K562 (cell line): ENCODE measurements around the gene ABCA7. TPM values are rescaled to one million over a fixed set of nuclear protein-coding genes. Genes with fewer than 3 reads are reported as not detected.

Source experiments
- BMI1 ChIP-seq: fragments of 150-350 bp; IDR thresholded peaks from 2 replicates; pipeline ENCODE4 v1.6.1; 2014; ENCODE audit warnings: low read length
- CHD2 ChIP-seq: IDR thresholded peaks from 2 replicates; pipeline ENCODE4 v1.6.1; 2011; ENCODE audit warnings: low read depth, low read length
- E2F6 ChIP-seq, 2 experiments: IDR thresholded peaks; 2 replicates each; pipeline ENCODE4 v1.6.1; 2011; ENCODE audit warnings: borderline replicate concordance in 1 of 2, control low read depth in 1 of 2, low read depth in 1 of 2, low read length in 1 of 2, mild to moderate bottlenecking in 1 of 2, mixed read lengths in 1 of 2, moderate library complexity in 1 of 2; ENCODE audit not compliant: insufficient read depth in 1 of 2, insufficient read length in 1 of 2, poor library complexity in 1 of 2, severe bottlenecking in 1 of 2; ENCODE audit errors: extremely low read depth in 1 of 2
- KDM4B ChIP-seq, 2 experiments: fragments of 450-650 bp in 1 of 2; sonication (generic) in 1 of 2; IDR thresholded peaks; 2 replicates each; pipeline ENCODE4 v1.6.1; 2016 to 2017; ENCODE audit warnings: borderline replicate concordance in 2 of 2, antibody characterized with exemption in 1 of 2, low read depth in 1 of 2, mild to moderate bottlenecking in 1 of 2
- LARP7 ChIP-seq: fragments of 450-650 bp; IDR thresholded peaks from 2 replicates; pipeline ENCODE4 v1.6.1; 2016
- MAX ChIP-seq: sonication (generic); formaldehyde crosslinking; IDR thresholded peaks from 2 replicates; pipeline ENCODE4 v1.9.0; 2022; ENCODE audit warnings: mild to moderate bottlenecking, missing genetic modification reagents
- MAZ ChIP-seq, 2 experiments: fragments of 450-650 bp in 1 of 2; sonication (generic) in 1 of 2; formaldehyde crosslinking; IDR thresholded peaks in 1 of 2; conservative IDR thresholded peaks in 1 of 2; 2 replicates each; pipeline versions ENCODE4 v1.4.0 to v1.5.0; 2020; ENCODE audit warnings: mild to moderate bottlenecking in 1 of 2, missing genetic modification reagents in 1 of 2
- MEIS2 ChIP-seq: fragments of 450-650 bp; IDR thresholded peaks from 2 replicates; pipeline ENCODE4 v1.6.1; 2014; ENCODE audit warnings: mild to moderate bottlenecking; ENCODE audit not compliant: partially characterized antibody
- PHF8 ChIP-seq: fragments of 200-600 bp; sonication (generic); IDR thresholded peaks from 2 replicates; pipeline ENCODE4 v1.6.1; 2012; ENCODE audit warnings: mixed run types, mild to moderate bottlenecking, inconsistent platforms, low read length, moderate library complexity, borderline replicate concordance
- TFAP4 ChIP-seq: sonication (generic); formaldehyde crosslinking; IDR thresholded peaks from 2 replicates; pipeline ENCODE4 v1.8.0; 2022; ENCODE audit warnings: missing genetic modification reagents, mild to moderate bottlenecking, moderate library complexity, borderline replicate concordance
- ZNF23 ChIP-seq: fragments of 250-450 bp; sonication (Bioruptor Pico); IDR thresholded peaks from 2 replicates; pipeline ENCODE4 v1.4.0; 2020; ENCODE audit warnings: mild to moderate bottlenecking
- polyA plus RNA-seq, 8 experiments: library from polyadenylated mRNA; depleted of rRNA in 4 of 8; stranded (reverse) in 5 of 8; unstranded in 3 of 8; fragments of >200 nt; fragmentation: Nextera tagmentation in 2 of 8; fragmentation: Illumina TruSeq in 1 of 8; extraction: Ambion mirVana in 2 of 8; extraction: Trizol in 1 of 8; gene quantifications; 2 replicates each; pipeline versions ENCODE4 v1.2.1 to v1.2.3, GENCODE V29; 2011 to 2014; ENCODE audit warnings: inconsistent platforms in 1 of 8, missing spikeins in 1 of 8
- total RNA-seq, 7 experiments: library from RNA; depleted of rRNA in 6 of 7; stranded (reverse); fragments of >200 nt in 6 of 7; fragmentation: Illumina TruSeq in 2 of 7; extraction: Trizol in 2 of 7; gene quantifications; 2 replicates each; pipeline versions ENCODE4 v1.2.1 to v1.2.3, GENCODE V29; 2011 to 2021; ENCODE audit warnings: low replicate concordance in 1 of 7
- TF ChIP-seq, protein P1 (sequence below): fragments of 450-650 bp; IDR thresholded peaks from 2 replicates; pipeline ENCODE4 v1.6.1; 2016; ENCODE audit warnings: antibody characterized with exemption

The ABCA7 gene
- total and polyA plus RNA-seq, 9 of the 15 experiments (the other 6 are each of a cell fraction or from before 2014, with no cell fraction given): 2.3 to 96.1 (median 31.2) TPM

DNA sequence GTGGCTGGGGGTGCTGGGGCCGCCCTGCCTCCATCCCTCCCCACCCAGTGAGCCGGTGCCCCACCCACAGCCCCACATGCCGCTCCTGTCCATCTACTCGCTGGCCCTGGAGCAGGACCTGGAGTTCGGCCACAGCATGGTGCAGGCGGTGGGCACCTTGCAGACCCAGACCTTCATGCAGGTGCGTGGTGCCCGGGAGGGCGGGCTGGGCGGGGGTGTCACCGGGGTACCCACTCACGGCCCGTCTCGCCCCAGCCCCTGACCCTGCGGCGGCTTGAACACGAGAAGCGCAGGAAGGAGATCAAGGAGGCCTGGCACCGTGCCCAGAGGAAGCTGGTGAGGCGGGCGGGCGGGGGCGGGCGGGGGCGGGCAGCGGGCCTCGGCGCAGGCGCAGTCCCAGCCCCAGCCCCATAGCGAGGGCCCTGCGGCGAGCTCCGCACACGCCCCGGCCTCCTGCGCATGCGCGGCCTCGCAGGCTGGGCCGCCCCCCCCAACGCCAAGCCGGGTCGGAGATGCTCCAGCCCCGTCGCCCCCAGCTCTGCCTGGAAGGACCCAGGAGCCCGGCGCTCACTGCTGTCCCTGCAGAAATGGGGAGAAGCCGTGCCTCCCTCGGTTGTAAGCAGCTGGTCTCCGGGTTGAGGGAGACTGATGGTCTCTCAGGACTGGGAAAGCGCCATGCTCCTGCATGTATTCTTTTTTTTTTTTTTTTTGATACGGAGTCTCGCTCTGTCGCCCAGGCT, 34.8 kb downstream of the ABCA7 start (continued):
- TF ChIP-seq TFAP4 (CRISPR knock-in tag) (peak; percentile 46; the same call in 1 of the 2 replicates), KDM4B (IDR thresholded peaks at IDR 0.05; ENCODE audit: borderline replicate concordance in 2 of 2, low read depth in 1 of 2) (0 out of 4 replicates have a peak, but pooled peaks of 1 of the 2 experiments have one; percentile 53), ZNF23 (CRISPR knock-in tag) (no peak), BMI1 (no peak), LARP7 (0 out of 2 replicates have a peak, but pooled peaks have one; percentile 50), MAZ (CRISPR knock-in tag; conservative IDR thresholded peaks at IDR 0.05 in 1 of 2, IDR thresholded peaks at IDR 0.05 in 1 of 2) (peak; percentile 26 to 53; a peak in 3 of 4 replicates), PHF8 (peak; percentile 33; the same call in 1 of the 2 replicates), MEIS2 (peak; percentile 77), MAX (no peak), CHD2 (0 out of 2 replicates have a peak, but pooled peaks have one; percentile 13), E2F6 (IDR thresholded peaks at IDR 0.05; ENCODE audit: borderline replicate concordance in 1 of 2, extremely low read depth in 1 of 2, insufficient read depth in 1 of 2, insufficient read length in 1 of 2, low read depth in 1 of 2, low read length in 1 of 2, poor library complexity in 1 of 2, severe bottlenecking in 1 of 2) (peak in 1 of 2 experiments; percentile 7)
- TF ChIP-seq, protein P1, sequence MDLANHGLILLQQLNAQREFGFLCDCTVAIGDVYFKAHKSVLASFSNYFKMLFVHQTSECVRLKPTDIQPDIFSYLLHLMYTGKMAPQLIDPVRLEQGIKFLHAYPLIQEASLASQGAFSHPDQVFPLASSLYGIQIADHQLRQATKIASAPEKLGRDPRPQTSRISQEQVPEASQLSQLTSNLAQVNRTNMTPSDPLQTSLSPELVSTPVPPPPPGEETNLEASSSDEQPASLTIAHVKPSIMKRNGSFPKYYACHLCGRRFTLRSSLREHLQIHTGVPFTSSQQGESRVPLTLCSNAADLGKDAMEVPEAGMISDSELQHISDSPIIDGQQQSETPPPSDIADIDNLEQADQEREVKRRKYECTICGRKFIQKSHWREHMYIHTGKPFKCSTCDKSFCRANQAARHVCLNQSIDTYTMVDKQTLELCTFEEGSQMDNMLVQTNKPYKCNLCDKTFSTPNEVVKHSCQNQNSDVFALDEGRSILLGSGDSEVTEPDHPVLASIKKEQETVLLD: peak; percentile 87
